Measurements from ENCODE around the gene INF2. TPM values are rescaled to one million over a fixed set of nuclear protein-coding genes. Genes with fewer than 3 reads are reported as not detected.

INF2 gene
- total RNA-seq, 1 donor from 2014 or later: 26.6 TPM

GRCh38 chr14:104712881-104713734, 23.7 kb downstream of the INF2 start:
- FAIRE-seq (no peak), DNase-seq (ENCODE audit: low read depth) (no peak)
- TF ChIP-seq CTCF (IDR thresholded peaks at IDR 0.05; ENCODE audit: insufficient read depth, low read length, severe bottlenecking): no peak
- Histone ChIP-seq H3K27me3 (ENCODE audit: control insufficient read depth, insufficient read depth, low read length) (no peaks in the 10 kb centered on the region), H3K4me3 (ENCODE audit: low read depth, low read length) (no peak overlapping the region), H3K36me3 (ENCODE audit: control insufficient read depth, insufficient read depth, low read length) (peaks cover 56% of the 10 kb centered on the region)

- H3K36me3 ChIP-seq (ENCODE audit: control insufficient read depth, insufficient read depth, low read length): peaks cover 56% of the 10 kb centered on the region
- no peaks in the 10 kb centered on the region for H3K27me3 ChIP-seq (ENCODE audit: control insufficient read depth, insufficient read depth, low read length)
- no peak overlapping the region for H3K4me3 ChIP-seq (ENCODE audit: low read depth, low read length)
- TF ChIP-seq CTCF (IDR thresholded peaks at IDR 0.05; ENCODE audit: insufficient read depth, low read length, severe bottlenecking): no peak
- FAIRE-seq: no peak
- no peak for DNase-seq (ENCODE audit: low read depth)
These were observed 24.6 kb downstream of the INF2 start for GRCh38 chr14:104714066-104714465.

- FAIRE-seq (no peak), DNase-seq (ENCODE audit: low read depth) (no peak)
- no peak for TF ChIP-seq CTCF (IDR thresholded peaks at IDR 0.05; ENCODE audit: insufficient read depth, low read length, severe bottlenecking)
- Histone ChIP-seq H3K4me3 (ENCODE audit: low read depth, low read length) (no peak overlapping the region), H3K36me3 (ENCODE audit: control insufficient read depth, insufficient read depth, low read length) (peaks cover 55% of the 10 kb centered on the region), H3K27me3 (ENCODE audit: control insufficient read depth, insufficient read depth, low read length) (no peaks in the 10 kb centered on the region)
These were observed 25.3 kb downstream of the INF2 start for GRCh38 chr14:104714681-104715080.

- H3K36me3 ChIP-seq (ENCODE audit: control insufficient read depth, insufficient read depth, low read length): peaks cover 48% of the 10 kb centered on the region
- H3K4me3 ChIP-seq (ENCODE audit: low read depth, low read length): no peak overlapping the region
- TF ChIP-seq CTCF (IDR thresholded peaks at IDR 0.05; ENCODE audit: insufficient read depth, low read length, severe bottlenecking): no peak
- DNase-seq (ENCODE audit: low read depth): no peak
- no peaks in the 10 kb centered on the region for H3K27me3 ChIP-seq (ENCODE audit: control insufficient read depth, insufficient read depth, low read length)
- FAIRE-seq: no peak
These were observed 26.0 kb downstream of the INF2 start for GRCh38 chr14:104715416-104715815.

- TF ChIP-seq CTCF (IDR thresholded peaks at IDR 0.05; ENCODE audit: insufficient read depth, low read length, severe bottlenecking): no peak
- FAIRE-seq: no peak
These were observed 26.5 kb downstream of the INF2 start for GRCh38 chr14:104715871-104716270.

More at GRCh38 chr14:104715871-104716270, 26.5 kb downstream of the INF2 start:
- DNase-seq (ENCODE audit: low read depth): no peak
- H3K36me3 ChIP-seq (ENCODE audit: control insufficient read depth, insufficient read depth, low read length): peaks cover 43% of the 10 kb centered on the region
- no peak overlapping the region for H3K4me3 ChIP-seq (ENCODE audit: low read depth, low read length)
- no peaks in the 10 kb centered on the region for H3K27me3 ChIP-seq (ENCODE audit: control insufficient read depth, insufficient read depth, low read length)
